NOMO-1 (cell line): ENCODE results near the gene DPAGT1.

Source experiments
- DNase-seq, 2 experiments: peaks; one replicate each; lab custom pipeline; 2025; ENCODE audit not compliant: unreplicated experiment in 2 of 2; lab: John Stamatoyannopoulos, UW

Gene DPAGT1

GRCh38 chr11:119095066-119095880, 6.4 kb downstream of the DPAGT1 start:
- DNase-seq = peak; percentile 96 to 99

- peak; percentile 57 to 72 for DNase-seq
Measured at GRCh38 chr11:119094816-119095065, 6.9 kb downstream of the DPAGT1 start.

- peak in 1 of 2 experiments; percentile 15 for DNase-seq
Measured at GRCh38 chr11:119093942-119094815, 7.5 kb downstream of the DPAGT1 start.

- no peak for DNase-seq
Measured at GRCh38 chr11:119092880-119093842, 8.5 kb downstream of the DPAGT1 start.

DNA sequence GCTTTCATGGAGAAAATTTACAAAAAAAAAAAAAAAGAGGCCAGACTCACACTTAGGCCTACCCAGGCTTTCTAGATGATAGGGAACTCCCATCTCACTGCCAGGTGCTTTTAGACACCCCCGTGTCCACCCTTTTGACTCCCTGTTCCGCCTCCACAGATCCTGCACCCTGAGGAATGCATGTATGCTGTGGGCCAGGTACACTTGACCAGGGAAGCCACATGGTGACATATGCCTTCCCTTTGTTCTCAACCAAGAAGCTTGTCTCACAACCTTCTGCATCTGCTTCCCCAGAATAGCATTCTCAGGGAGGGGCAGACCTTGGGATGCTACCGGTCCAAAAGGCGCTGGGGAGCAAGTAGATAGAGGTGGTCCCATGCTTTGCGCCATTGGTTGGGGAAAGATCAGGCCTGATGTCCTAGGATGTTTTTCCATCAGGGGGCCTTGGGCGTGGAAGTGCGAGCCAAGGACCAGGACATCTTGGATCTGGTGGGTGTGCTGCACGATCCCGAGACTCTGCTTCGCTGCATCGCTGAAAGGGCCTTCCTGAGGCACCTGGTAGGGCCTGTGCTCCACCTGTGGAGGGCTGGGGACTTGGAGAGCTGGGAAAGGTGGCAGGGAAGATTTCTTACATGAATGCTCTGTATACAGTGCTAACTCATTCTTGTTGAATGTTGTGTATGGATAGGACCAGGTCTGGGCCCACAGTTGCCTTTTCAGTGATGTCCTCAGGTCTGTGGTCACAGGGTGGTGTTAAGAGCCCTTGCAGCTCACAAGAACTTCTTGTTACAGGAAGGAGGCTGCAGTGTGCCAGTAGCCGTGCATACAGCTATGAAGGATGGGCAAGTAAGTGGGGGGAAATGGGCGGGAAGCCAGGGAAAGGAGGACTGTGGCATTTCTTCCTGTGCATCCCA, 9.4 kb downstream of the DPAGT1 start:
- no peak for DNase-seq

- peak in 1 of 2 experiments; percentile 13 for DNase-seq
Measured at GRCh38 chr11:119091178-119091577, 10.5 kb downstream of the DPAGT1 start.

DNA sequence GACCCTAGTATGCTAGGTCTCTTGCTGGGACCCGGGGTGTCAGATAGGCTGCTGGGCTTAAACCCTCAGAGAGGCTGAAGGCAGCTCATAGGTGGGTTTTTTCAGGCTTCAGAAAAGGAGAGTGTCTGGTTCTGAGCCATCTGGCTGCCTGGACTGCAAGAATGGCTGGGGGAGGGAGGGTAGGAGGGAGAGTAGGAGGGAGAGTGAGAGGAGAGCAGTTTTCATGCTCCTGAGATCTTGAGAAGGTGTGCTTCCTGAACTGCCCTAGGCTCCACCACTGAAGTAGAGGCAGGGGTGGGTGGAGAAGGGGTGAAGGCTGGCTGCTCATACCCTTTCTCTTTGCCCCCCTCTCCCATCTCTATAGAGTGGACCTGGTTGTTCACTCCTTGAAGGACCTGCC, 12.3 kb downstream of the DPAGT1 start:
- no peak for DNase-seq

DNA sequence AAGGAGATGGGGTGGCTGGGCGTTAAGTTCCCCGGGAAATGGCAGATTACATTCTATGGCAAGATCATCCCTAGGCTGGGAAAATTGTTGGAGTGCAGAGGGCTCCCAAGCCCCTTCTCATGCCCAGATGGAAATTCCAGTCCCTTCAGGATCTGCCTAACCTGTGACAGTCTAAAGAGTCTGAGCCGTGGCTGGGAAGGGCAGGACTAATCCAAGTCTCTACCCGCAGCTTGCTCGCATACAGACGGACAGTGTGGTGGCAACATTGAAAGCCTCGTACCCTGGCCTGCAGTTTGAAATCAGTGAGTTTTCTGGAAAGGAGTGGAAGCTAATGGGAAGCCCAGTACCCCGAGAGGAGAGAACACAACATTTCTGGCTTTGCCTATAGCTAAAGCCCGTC, 13.2 kb downstream of the DPAGT1 start:
- DNase-seq = no peak

- DNase-seq = no peak
Measured at GRCh38 chr11:119087747-119088241, 13.9 kb downstream of the DPAGT1 start.

DNA sequence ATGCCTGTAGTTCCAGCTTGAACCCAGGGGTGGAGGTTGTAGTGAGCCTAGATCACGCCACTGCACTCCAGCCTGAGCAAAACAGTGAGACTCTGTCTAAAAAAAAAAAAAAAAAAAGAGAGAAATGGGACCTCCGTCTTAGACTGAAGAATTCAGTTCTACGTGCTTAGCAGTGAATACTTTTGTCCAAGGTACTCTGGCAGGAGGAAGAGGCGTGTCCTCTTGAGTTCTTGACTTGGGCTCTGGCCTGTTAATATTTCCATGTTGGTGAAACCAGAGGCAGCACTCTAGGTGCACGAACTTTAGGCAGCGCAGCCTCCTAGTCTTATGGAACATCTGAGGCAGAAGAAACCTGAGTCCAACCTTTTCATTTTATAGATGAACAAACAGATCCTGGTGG, 14.5 kb downstream of the DPAGT1 start:
- no peak for DNase-seq

- DNase-seq = no peak
Measured at GRCh38 chr11:119085437-119085847, 16.2 kb downstream of the DPAGT1 start.

DNA sequence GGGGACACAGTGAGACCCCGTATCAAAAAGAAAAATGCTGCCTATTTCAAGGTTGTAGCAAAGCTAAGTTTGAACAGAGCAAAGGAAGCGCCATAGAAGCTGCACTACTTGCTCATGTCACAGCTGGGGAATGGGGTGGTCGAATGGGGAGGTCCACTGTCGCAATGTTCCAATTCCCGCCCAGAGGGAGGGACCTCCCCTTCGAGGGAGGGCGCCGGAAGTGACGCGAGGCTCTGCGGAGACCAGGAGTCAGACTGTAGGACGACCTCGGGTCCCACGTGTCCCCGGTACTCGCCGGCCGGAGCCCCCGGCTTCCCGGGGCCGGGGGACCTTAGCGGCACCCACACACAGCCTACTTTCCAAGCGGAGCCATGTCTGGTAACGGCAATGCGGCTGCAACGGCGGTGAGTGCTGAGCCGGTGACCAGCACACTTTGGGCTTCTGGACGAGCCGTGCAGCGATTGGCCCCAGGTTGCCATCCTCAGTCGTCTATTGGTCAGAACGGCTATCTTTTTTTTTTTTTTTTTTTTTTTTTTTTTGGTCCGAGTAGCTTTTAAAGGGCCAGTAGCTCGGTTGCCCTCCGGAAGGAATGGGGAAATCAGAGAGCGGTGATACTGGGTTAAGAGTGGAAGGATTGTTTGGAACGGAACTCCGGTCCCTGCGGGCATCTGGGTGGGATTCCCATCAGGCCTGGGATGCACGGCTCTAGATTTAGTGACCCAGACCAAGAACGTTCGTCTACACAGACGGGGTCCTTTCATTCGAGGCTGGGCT, 16.8 kb downstream of the DPAGT1 start, which contains the start of gene HMBS:
Gene HMBS, plus strand, starts transcription at position 219 of the 774 bp plus-strand sequence. Its CDS starts 153 bp downstream, at position 372.
- DNase-seq = peak; percentile 94 to 95

DNA sequence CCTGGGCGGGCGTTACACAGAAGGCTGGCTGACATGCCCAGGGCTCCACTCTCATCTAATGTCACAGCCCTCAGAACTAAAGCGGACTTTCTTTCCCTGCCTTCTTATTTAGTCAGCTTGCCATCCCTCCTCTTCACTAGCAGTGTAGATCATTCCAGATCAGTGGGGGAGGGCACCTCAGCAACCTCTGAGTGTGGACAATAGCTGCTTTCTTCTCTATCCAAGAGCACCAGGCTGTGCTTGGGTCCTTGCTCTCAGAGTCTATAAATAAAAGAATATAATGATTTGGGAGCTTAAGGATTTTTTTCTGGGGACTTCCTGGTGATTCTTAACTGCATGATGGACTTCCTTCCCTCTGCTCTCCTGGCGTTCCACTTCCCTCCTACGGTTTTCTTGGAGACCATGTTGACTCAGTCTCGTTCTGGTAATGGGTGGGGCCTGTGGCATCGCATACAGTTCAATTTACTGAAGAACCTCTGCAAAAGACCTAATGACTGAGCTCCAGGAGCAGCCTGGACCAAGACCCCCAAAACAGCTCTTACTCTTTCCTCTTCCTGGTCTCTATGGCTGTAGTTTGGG, 19.9 kb downstream of the DPAGT1 start:
- no peak for DNase-seq

DNA sequence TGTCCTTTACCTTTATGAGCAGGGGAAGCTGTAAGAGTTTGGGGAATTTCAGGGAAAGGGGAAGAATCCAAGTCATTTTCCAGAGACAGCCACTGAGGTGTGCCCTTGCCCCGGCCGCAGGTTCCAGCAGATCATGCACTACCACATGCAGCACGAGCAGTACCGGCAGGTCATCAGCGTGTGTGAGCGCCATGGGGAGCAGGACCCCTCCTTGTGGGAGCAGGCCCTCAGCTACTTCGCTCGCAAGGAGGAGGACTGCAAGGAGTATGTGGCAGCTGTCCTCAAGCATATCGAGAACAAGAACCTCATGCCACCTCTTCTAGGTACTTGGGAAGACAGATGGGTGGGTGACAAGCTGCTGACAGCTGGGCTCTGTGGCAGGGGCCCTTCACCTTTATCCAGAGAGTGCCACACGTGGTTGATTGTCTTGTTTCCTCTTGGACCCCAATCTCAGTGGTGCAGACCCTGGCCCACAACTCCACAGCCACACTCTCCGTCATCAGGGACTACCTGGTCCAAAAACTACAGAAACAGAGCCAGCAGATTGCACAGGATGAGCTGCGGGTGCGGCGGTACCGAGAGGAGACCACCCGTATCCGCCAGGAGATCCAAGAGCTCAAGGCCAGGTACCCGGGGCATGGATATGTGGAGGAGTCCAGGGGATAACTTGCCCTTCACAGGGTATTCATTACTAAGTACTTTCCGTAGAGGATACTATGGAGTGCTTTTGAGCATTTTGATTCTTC, 22.8 kb downstream of the DPAGT1 start:
- DNase-seq = no peak

GRCh38 chr11:119077839-119078238, 23.8 kb downstream of the DPAGT1 start:
- no peak for DNase-seq

- peak; percentile 96 to 97 for DNase-seq
Measured at GRCh38 chr11:119067371-119068222, 34.1 kb downstream of the DPAGT1 start, which contains the start of gene VPS11. VPS11 (plus strand) TSS chr11:119067818; CDS start chr11:119067824, 6 bp downstream.

GRCh38 chr11:119065369-119065768, 36.3 kb downstream of the DPAGT1 start:
- peak in 1 of 2 experiments; percentile 43 for DNase-seq
